Glomerular visceral epithelial cell (primary cell): Measurements from ENCODE around the gene PPA2.
"Not testable (repeated sequence)": the region's sequence is repeated elsewhere in the genome, so short reads cannot be mapped to it uniquely, and the experiment has no call there.

ENCODE experiments used
- DNase-seq: peaks from one replicate; pipeline ENCODE4 v3.0.0-alpha.2; 2016; ENCODE audit errors: extremely low spot score

PPA2 gene

DNA sequence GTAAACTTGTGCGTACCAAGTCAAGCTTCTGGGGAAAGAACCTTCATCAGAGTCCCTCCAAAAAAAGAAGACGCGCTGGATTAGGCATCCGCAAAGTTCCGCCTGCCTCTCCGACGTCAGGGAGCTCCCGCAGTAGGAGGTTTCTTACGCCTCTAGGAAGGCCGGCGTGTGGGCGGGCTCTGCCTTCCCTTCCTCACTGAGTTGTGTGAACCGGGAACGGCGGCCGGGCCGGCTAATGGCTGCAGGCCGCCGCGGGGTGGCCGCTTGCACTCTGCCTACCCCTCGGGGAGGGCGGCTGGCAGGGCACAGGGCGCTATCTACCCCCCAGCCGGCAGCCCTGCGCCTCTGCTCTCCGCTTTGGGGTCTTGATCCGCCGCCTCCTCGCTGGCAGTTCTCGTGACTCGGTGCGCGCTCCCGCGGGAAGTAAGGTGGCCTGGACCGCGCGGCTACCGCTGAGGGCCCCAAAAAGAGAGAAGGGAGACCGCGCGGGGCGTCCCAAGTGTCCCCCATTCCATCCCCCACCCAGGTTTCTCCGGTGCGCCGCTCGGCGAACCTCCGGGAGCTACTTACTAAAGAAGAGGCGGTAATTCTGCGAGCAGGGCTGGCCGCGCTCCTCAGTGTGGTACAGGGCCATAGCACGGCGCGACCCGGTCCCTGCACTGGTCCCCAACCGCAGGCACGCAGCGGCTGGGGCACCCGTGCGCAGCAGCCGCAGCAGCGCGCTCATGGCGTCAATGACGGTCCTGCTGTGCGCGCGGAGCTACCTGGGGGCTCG is at the start of gene PPA2:
TSS of gene PPA2 (minus strand) at position 739 of the 775 bp plus-strand sequence. CDS start at position 727, 12 bp downstream.
- DNase-seq: peak; percentile 87

DNA sequence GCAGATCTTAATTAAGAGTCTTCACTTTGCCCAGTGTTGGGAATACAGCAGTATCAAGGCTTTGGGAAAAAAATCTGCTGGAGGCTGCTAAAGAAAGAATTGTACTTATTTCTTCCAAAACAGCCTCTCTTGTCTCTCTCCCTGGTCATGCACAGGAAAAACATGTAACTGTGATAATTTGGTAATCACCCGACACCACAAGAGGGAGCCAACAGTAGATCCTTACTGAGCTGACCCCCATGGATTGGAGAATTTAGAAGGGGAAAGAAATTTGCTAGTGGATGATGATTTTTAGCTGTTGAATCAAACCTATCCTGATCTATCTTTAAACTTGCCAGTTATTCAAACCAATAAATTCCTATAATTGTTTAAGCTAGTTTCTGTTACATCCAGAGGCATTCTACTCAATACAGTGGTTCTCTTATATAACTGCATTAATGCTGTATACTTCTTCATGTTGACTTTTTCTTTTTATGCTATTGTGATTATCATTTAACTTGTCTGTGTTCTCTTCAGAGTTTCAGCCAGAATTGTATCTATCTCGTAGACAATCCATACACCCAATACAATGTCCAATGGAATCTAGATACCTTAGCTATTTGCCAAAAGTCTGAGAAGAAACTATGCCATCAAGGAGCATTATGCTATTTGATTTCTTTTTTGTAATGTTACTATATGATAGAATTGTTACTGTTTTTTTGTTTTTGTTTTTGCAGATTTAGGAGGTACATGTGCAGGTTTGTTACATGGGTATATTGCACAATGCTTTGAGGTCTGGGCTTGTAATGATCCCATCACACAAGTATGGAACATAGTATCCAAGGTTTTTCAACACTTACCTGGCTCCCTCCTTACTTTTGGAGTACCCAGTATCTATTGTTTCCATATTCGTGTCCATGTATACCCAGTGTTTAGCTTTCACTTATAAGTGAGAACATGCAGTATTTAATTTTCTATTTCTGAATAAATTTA is 47.2 kb upstream of the PPA2 start:
- DNase-seq: peak; percentile 60

DNA sequence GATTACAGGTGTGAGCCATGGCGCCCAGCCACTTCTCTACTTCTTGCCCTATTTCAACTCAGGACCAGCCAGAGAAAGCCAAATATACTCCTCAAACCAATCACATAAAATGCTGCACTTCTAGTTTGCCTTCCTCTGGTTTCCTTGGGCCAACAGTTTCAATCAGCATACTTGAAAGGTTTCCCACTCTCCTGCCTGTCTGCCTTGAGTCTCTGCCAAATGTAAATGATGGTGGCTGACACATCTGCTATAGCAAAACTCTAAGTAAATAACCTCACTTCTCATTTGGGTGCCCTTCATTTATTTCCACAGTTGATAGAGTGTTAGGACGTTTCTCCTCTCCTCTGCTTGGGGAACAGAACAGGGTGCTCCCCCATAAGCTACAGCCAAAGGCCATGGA is 36.4 kb upstream of the PPA2 start:
- no peak for DNase-seq

DNA sequence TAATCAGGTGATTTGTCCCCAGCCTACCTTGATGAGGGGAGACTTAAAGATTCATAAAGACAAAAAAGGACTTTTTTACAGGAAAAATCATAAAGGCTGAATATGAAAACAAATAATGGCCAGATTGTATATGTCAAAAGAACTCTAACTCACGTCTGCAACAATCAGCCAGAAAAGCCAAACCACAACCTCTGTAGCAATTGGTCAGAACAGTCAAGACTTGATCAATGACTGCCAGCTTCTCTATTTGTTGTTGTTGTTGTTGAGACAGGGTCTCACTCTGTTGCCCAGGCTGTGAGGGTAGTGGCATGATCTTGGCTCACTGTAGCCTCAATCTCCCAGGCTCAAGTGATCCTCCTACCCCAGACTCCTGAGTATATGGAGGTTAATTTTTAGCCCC is 35.9 kb upstream of the PPA2 start:
- no peak for DNase-seq

- DNase-seq: no peak
Measured at GRCh38 chr4:105509291-105509690, 35.4 kb upstream of the PPA2 start.

DNA sequence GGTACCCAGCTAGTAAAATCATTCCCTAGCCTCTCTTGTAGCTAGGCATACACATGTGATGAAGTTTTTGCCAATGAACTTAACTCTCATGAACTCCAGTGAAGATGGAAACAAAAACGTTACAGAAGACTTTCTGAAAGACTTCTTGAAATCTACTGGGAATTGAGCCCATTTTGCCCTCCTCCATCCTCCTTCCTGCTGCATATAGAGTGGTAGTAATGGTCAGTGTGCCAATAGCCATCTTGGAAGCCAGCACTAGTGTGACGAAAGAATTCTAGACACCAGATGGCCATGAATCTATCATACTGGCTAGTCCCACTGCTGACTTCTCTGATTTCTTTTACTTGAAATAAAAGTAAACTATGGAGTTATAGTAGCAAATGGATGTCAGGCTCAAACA is 30.9 kb upstream of the PPA2 start:
- no peak for DNase-seq

- no peak for DNase-seq
Measured at GRCh38 chr4:105503484-105503883, 29.6 kb upstream of the PPA2 start.

- DNase-seq: peak; percentile 3
Measured at GRCh38 chr4:105496899-105497298, 23.0 kb upstream of the PPA2 start.

- no peak for DNase-seq
Measured at GRCh38 chr4:105495667-105496066, 21.8 kb upstream of the PPA2 start.

- no peak for DNase-seq
Measured at GRCh38 chr4:105490523-105490922, 16.7 kb upstream of the PPA2 start.

DNA sequence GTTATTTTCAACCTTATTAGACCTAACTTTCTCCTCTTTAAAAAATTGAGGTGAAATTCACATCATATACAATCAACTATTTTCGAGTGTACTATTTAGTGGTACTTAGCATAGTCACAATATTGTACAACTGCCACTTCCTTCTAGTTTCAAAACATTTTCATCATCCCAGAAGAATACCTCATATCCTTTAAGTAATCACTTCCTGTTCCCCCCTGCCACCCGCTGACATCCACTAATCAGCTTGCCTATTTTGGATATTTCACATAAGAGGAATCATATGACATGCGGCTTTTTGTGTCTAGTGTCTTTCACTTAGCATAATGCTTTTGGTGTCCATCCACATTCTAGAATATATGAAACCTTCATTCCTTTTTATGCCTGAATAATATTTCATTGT is 10.0 kb upstream of the PPA2 start:
- no peak for DNase-seq

GRCh38 chr4:105474099-105474518 is 247 bp upstream of the PPA2 start:
- peak; percentile 89 for DNase-seq

DNA sequence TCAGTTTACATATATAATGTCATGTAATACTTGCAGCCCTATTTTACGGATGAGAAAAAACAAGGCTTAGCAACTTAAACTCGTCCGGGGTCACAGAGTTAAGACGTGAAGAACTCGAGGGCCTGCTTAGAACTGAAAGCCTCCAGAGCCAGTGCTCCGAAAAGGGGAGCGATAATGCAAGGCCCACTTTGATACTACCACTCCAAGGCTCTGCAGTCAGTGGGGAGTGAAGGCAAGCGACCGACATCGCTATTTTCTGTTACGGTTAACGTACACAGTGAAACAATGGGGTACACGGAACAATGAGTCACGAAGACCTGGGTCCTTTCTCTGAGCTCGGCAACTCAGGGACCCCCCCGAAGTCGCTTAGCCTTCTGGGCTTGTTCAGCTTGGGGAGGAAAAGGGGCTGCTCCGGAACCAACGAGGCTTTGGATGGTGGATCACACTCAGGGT is 965 bp downstream of the PPA2 start:
- no peak for DNase-seq

DNA sequence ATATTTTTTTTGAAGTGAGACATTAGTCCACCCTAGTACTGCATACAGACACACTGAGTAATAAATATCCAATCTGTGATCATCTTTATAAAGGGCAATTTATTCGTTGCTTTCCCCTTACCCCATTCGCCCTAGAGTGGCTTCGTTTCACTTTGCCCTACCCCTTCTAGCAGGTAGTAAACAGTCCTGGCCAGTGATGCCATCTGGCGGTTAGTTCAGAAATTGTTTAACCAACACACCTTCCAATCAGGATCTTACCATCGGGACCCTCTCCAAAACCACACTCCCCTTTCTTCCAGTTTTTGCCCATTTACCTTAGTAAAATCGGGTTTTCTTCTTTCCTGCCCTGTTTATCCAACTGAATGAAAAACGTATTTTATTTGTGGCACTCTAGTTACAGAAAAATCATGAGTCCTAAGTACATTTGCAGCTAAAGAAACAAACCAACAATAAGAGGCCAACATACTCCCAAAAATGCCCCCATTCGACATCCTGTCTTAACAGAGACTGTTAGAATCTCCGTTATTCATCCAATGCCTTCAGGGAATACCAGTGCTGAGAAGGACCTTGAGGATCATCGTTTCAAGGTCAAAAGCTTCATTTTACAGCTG is 2.2 kb downstream of the PPA2 start:
- peak; percentile 78 for DNase-seq

DNA sequence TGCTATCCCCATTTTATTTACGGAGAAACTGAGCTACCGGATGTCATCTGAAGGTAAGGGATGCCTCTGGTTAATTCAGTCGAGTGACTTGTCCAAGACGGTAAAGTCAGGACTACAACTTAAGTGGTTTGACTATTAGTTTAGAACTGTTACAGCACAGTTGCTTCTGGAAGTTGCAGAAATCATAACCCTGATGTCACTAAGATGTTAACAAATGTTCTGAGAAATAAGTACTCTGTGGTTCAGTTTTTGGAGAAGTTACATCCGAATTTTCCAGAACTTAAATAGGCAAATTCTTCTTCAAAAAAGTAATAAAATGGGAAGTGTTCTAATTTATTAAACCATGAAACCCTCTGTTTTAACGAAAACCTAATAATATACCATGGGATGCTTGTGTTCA is 3.1 kb downstream of the PPA2 start:
- no peak for DNase-seq

- no peak for DNase-seq
Measured at GRCh38 chr4:105469736-105470135, 4.1 kb downstream of the PPA2 start.

DNA sequence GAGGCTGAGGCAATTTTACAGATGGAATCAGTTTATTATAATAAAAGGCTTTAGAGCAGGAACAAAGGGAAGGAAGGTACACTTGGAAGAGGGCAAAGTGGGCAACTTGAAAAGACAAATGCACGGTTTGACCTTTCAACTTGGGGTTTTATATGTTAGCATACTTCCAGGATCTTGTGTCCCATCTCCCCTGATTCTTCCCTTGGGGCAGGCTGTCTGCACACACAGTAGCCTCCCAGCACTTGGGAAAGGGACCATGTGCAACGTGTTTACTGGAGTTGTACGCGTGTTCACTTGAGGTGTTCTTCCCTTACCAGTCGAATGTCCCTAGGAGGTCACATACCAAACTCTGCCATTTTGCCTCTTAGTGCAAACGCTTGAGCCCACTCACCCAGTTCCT is 7.3 kb downstream of the PPA2 start:
- DNase-seq: no peak

GRCh38 chr4:105464563-105464962 is 9.3 kb downstream of the PPA2 start:
- not testable (repeated sequence) for DNase-seq

DNA sequence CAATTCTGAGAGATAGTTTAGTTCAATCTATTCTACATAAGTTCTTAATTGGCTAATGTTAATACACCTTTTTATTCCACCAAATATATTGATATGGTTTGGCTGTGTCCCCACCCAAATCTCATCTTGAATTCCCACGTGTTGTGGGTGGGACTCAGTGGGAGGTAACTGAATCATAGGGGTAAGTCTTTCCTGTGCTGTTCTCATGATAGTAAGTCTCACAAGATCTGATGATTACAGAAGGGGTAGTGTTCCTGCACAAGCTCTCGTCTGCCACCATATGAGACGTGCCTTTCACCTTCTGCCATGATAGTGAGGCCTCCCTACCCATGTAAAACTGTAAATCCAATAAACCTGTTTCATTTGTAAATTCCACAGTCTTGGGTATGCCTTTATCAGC is 11.3 kb downstream of the PPA2 start:
- no peak for DNase-seq

GRCh38 chr4:105461621-105462382 is 12.1 kb downstream of the PPA2 start:
- DNase-seq: no peak

- no peak for DNase-seq
Measured at GRCh38 chr4:105461221-105461620, 12.6 kb downstream of the PPA2 start.
